CD4-positive, alpha-beta T cell treated with Interleukin-1 beta for 1 hour (primary cell): ENCODE data around the gene OPCML.

Source experiments
- DNase-seq, 2 donors: peaks; one replicate each; pipeline ENCODE4 v3.0.0-alpha.2; 2020 to 2022

The OPCML gene

DNA sequence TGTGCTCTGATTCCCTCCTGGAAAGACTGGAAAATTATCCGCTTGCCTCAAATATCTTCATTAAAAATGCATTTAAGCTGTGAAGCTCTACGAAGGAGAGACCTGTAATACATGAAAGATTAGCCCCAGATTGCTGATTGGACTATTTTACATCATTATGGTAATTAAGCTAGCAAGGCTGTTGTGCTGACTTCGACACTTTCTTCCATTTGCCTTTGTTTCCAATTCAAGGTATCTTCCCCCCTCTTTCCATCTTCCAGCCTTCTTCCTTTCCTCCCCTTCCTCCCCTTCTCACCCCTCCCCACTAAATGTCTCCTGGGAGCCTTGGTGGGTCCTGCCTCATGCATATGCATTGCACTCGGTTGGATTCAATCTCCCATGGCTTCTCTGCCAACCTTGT lies 710.8 kb downstream of the OPCML start:
- DNase-seq, result no peak

DNA sequence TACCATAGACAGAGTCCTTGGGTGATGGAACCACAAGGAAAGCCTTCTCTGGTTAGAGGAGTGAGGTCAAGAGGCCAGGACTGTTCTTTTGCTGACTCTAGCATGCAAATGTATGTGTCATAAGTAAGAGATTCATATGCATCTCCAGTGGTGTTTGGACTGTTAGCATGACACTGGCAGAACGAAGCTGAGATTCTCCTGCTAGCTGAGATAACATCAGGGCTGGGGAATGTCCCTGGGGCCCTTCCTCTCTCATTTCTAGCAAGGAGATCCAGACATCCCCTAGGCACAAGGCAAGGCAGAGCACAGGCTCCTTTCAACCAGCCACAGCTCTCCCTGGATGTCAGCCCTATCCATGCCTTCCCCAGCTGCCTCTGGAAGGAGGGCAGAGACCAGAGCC lies 711.3 kb downstream of the OPCML start:
- DNase-seq, result no peak

- no peak for DNase-seq
These were observed 713.4 kb downstream of the OPCML start for GRCh38 chr11:132818951-132819350.

GRCh38 chr11:132817387-132817786 lies 714.9 kb downstream of the OPCML start:
- DNase-seq, result no peak

DNA sequence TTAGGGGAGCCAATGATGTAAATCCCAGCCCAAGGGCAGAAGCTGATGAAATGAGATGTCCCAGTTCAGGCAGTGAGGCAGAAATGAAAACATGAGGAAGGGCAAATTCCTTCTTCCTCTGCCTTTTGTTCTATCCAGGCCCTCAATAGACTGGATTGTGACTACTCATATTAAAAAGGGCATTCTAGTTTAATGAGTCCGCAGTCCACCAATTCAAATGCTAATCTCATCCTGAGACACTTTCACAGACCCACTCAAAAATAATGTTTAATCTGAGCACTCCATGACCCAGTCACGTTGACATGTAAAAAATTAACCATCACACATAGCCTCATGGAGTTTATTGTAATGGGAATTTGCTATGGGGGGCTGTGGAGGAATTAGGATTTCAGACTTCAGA lies 717.9 kb downstream of the OPCML start:
- DNase-seq, result no peak

GRCh38 chr11:132811649-132812048 lies 720.7 kb downstream of the OPCML start:
- no peak for DNase-seq

- DNase-seq, result no peak
These were observed 723.2 kb downstream of the OPCML start for GRCh38 chr11:132809070-132809469.

GRCh38 chr11:132804258-132804657 lies 728.0 kb downstream of the OPCML start:
- no peak for DNase-seq

DNA sequence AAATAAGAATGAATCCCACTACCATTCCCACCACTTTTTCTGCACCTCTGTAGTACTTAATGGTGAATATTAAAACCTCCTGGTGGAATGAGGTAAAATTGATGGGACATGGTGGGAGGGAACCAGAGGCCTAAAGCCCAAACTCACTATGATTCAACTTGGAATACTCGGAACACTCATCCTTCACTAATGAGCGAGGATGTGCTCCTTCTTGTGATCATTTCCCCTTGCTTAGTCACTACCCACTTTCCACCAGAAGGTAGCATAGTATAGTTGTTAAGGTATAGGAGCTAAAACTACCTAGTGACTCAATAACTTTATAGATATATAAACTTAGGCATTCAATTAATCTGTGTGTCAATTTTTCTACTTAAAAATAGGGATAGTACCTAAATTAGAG lies 728.9 kb downstream of the OPCML start:
- DNase-seq, result no peak

DNA sequence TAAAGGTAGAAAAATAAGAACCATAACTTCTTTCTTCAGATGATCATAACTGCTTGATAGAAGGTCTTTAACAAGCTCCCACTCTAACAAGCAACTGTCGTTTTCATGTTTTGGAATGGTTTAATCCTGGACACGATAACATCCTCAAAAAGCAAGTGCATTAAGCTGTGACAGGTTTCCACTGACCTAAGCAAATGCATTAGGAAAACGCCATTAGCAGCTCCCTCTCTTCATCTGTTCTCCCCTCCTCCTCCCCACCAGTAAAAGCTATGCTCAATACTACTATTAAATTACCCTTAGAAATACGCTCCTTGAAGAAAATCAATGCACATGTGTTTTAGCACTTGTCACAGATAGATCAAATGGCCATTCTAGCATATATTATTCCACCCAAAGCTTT lies 729.4 kb downstream of the OPCML start:
- no peak for DNase-seq

- no peak for DNase-seq
These were observed 738.5 kb downstream of the OPCML start for GRCh38 chr11:132793831-132794230.

DNA sequence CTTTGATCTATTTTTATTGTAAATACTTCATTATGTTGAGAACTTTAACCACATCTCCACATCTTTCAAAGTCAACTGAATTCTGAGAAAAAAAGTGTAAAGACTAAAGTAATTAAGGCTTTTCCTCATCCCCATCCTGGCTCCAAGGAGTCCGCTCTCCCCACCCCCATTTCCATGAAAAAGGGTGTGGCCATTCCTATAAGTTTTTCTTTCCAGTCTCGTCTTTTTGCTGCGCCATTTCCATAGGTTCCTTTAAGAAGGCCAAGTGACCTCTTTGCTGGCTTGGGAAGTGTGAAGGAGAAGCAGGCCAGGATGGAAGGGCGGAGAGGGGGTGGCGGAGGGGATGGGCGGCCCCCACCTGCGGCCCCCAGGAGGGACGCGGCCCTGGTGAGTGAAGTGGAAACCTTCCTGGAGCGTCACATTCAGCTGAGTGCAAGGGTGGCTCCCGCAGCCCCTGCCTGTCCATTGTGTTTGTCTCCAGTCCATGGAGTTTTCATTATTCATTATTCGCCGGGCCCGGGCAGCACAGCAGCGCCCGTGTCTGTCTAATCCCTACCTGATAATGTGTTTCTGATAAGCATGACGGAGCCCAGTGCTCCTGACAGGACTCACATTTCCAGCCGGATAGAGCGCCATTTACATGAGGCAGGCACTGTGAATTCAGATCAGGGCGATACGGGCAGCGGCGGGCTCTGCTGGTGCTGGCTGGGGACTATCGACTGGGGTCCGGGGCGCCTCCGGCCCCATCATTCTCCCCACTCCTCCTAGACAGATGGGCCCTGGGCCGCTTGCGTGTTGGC lies 739.8 kb downstream of the OPCML start:
- DNase-seq, result no peak

GRCh38 chr11:132790971-132791370 lies 741.3 kb downstream of the OPCML start:
- no peak for DNase-seq

DNA sequence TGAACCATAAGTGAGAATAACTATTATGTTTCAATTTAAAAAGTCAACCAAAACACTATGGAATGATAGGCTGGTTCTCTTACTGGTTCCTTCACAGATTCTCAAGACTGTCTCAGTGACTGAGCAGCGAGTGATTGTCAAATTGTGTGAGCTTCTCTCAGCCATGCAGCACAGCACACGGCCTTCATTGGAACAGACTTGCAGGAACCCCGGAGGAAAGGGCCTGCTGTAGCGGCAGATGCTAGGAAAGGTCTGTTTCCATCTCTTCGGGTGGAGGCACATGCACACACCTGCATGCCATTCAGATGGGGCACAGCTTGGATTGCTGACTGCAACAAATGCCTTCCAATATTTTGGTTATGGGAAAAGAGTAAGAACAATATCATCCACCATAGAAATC lies 741.8 kb downstream of the OPCML start:
- no peak for DNase-seq

GRCh38 chr11:132788816-132789325 lies 743.4 kb downstream of the OPCML start:
- DNase-seq, result no peak

- DNase-seq, result no peak
These were observed 746.4 kb downstream of the OPCML start for GRCh38 chr11:132785878-132786277.

DNA sequence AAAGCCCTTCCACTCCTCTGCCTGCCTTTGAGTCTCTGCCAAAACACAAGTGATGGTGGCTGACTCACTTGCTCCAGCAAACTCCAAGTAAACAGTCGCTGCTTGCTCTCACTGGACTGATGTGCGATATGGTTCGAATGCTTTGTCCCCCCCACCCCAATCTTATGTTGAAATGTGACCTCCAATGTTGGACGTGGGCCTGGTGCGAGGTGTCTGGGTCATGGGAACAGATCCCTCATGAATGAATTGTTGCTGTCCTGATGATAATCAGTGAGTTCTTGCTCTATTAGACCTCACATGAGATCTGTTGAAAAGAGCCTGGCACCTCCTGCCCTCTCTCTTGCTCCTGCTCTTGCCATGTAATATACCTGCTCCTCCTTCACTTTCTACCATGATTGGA lies 747.9 kb downstream of the OPCML start:
- no peak for DNase-seq

DNA sequence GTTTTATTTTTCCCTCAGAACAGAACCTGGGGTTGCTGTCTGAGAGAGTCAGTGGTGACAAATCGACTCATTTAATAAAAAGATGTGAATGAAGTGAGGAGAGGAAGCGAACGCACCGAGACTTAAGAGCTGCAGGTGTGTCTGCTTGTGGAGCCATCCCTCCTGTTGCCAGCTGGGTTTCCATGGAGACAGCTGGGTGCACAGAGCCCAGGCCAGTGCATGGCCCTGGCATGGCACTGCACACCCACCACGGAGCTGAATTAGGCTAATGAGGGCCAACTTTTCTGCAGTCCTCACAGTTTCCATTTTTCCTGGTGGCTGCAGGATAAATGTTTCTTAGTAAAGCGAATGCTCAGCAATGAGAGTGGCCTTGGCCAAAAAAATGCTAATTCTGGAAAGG lies 750.2 kb downstream of the OPCML start:
- no peak for DNase-seq

GRCh38 chr11:132780046-132780445 lies 752.3 kb downstream of the OPCML start:
- DNase-seq, result no peak

- no peak for DNase-seq
These were observed 752.8 kb downstream of the OPCML start for GRCh38 chr11:132779497-132779896.

- no peak for DNase-seq
These were observed 755.0 kb downstream of the OPCML start for GRCh38 chr11:132777067-132777975.

DNA sequence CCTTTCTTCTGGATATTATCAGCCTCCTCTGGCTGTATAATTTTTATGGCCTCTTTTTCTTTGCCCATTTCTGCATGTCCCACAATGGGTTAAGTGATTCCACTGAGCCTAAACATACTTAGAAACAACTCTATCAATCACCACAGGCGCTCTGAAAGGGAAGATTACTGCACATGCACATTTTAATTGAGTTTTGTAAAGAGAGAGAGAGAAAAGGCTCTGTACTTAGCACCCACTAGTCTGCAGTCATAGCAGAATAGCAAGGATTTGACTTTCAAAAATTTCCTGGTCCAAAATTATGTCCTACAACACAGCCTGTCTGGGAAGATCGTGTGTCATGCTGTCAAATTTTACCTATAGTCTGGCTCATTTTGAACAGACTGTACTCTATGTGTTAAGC lies 758.5 kb downstream of the OPCML start:
- no peak for DNase-seq

- no peak for DNase-seq
These were observed 759.4 kb downstream of the OPCML start for GRCh38 chr11:132772703-132773545.
